Erythroblast (primary cell): ENCODE data around the gene PRIMA1.

Experiments
- GATA1 ChIP-seq: IDR thresholded peaks from 2 replicates; pipeline ENCODE4 v1.6.1; 2011; ENCODE audit warnings: low read depth, mild to moderate bottlenecking, control low read depth, low read length, moderate library complexity
- POLR2A ChIP-seq: IDR thresholded peaks from 2 replicates; pipeline ENCODE4 v1.6.1; 2011; ENCODE audit warnings: mild to moderate bottlenecking, low read length

- TF ChIP-seq POLR2A (no peak), GATA1 (no peak)
Measured at GRCh38 chr14:93714605-93715004, 73.7 kb downstream of the PRIMA1 start.
